ENCODE data around the gene SLC25A44.

Gene SLC25A44

GRCh38 chr1:156244126-156244525 is 50.2 kb downstream of the SLC25A44 start:
- no peak overlapping the region for H3K4me3 ChIP-seq (ENCODE audit: low read length)
- H3K9me2 ChIP-seq (replicated peaks; ENCODE audit: control insufficient read depth, low read length): no peaks in the 10 kb centered on the region
- peaks cover 11% of the 10 kb centered on the region for H3K27me3 ChIP-seq (ENCODE audit: control insufficient read depth, low read length)
- H3F3A ChIP-seq (ENCODE audit: control insufficient read depth, insufficient read depth): peaks cover 6% of the 10 kb centered on the region
- no peak overlapping the region for H3K27ac ChIP-seq (ENCODE audit: low read depth, low read length)
- H3K36me3 ChIP-seq (ENCODE audit: control insufficient read depth, low read length): peaks cover 9% of the 10 kb centered on the region
- no peaks in the 10 kb centered on the region for H3K79me2 ChIP-seq (ENCODE audit: control insufficient read depth, low read length)
- no peaks in the 10 kb centered on the region for H4K20me1 ChIP-seq (ENCODE audit: control insufficient read depth, insufficient read depth, low read depth, low read length)
- no peaks in the 10 kb centered on the region for H3K9me3 ChIP-seq (ENCODE audit: control insufficient read depth, insufficient read depth, low read length)
- peaks cover 27% of the 10 kb centered on the region for H3K4me1 ChIP-seq (ENCODE audit: control insufficient read depth, low read length)
- TF ChIP-seq CTCF (IDR thresholded peaks at IDR 0.05; ENCODE audit: low read depth, low read length, poor library complexity, severe bottlenecking) (no peak), EZH2phosphoT487 (IDR thresholded peaks at IDR 0.05; ENCODE audit: borderline replicate concordance, low read length) (no peak)
- no peak overlapping the region for H3K4me2 ChIP-seq (ENCODE audit: low read length)

- Histone ChIP-seq H3K4me1 (ENCODE audit: control insufficient read depth, low read length) (peaks cover 27% of the 10 kb centered on the region), H3K4me3 (ENCODE audit: low read length) (no peak overlapping the region), H3K4me2 (ENCODE audit: low read length) (peak overlapping the region; percentile 74), H3K9me2 (replicated peaks; ENCODE audit: control insufficient read depth, low read length) (no peaks in the 10 kb centered on the region), H3K27me3 (ENCODE audit: control insufficient read depth, low read length) (peaks cover 11% of the 10 kb centered on the region), H3K9me3 (ENCODE audit: control insufficient read depth, insufficient read depth, low read length) (no peaks in the 10 kb centered on the region), H3K79me2 (ENCODE audit: control insufficient read depth, low read length) (no peaks in the 10 kb centered on the region), H4K20me1 (ENCODE audit: control insufficient read depth, insufficient read depth, low read depth, low read length) (no peaks in the 10 kb centered on the region), H3K36me3 (ENCODE audit: control insufficient read depth, low read length) (peaks cover 8% of the 10 kb centered on the region), H3K27ac (ENCODE audit: low read depth, low read length) (no peak overlapping the region), H3F3A (ENCODE audit: control insufficient read depth, insufficient read depth) (peaks cover 6% of the 10 kb centered on the region)
- TF ChIP-seq EZH2phosphoT487 (IDR thresholded peaks at IDR 0.05; ENCODE audit: borderline replicate concordance, low read length): no peak
Measured at GRCh38 chr1:156244712-156245111, 50.8 kb downstream of the SLC25A44 start.

GRCh38 chr1:156245451-156246232 is 51.7 kb downstream of the SLC25A44 start:
- Histone ChIP-seq H3K9me2 (replicated peaks; ENCODE audit: control insufficient read depth, low read length) (no peaks in the 10 kb centered on the region), H3F3A (ENCODE audit: control insufficient read depth, insufficient read depth) (peaks cover 6% of the 10 kb centered on the region), H4K20me1 (ENCODE audit: control insufficient read depth, insufficient read depth, low read depth, low read length) (no peaks in the 10 kb centered on the region), H3K79me2 (ENCODE audit: control insufficient read depth, low read length) (no peaks in the 10 kb centered on the region), H3K9me3 (ENCODE audit: control insufficient read depth, insufficient read depth, low read length) (no peaks in the 10 kb centered on the region), H3K4me3 (ENCODE audit: low read length) (peak overlapping the region; percentile 64), H3K36me3 (ENCODE audit: control insufficient read depth, low read length) (peaks cover 14% of the 10 kb centered on the region), H3K27ac (ENCODE audit: low read depth, low read length) (no peak overlapping the region), H3K4me2 (ENCODE audit: low read length) (peak overlapping the region; percentile 74), H3K4me1 (ENCODE audit: control insufficient read depth, low read length) (peaks cover 27% of the 10 kb centered on the region), H3K27me3 (ENCODE audit: control insufficient read depth, low read length) (peaks cover 11% of the 10 kb centered on the region)
- TF ChIP-seq EZH2phosphoT487 (IDR thresholded peaks at IDR 0.05; ENCODE audit: borderline replicate concordance, low read length): no peak
- no peak for TF ChIP-seq CTCF (IDR thresholded peaks at IDR 0.05; ENCODE audit: low read depth, low read length, poor library complexity, severe bottlenecking)

GRCh38 chr1:156246241-156246780 is 52.4 kb downstream of the SLC25A44 start:
- peaks cover 6% of the 10 kb centered on the region for H3F3A ChIP-seq (ENCODE audit: control insufficient read depth, insufficient read depth)
- no peak for TF ChIP-seq CTCF (IDR thresholded peaks at IDR 0.05; ENCODE audit: low read depth, low read length, poor library complexity, severe bottlenecking)
- TF ChIP-seq EZH2phosphoT487 (IDR thresholded peaks at IDR 0.05; ENCODE audit: borderline replicate concordance, low read length): no peak
- peaks cover 23% of the 10 kb centered on the region for H3K4me1 ChIP-seq (ENCODE audit: control insufficient read depth, low read length)
- peaks cover 11% of the 10 kb centered on the region for H3K27me3 ChIP-seq (ENCODE audit: control insufficient read depth, low read length)
- peak overlapping the region; percentile 64 for H3K4me3 ChIP-seq (ENCODE audit: low read length)
- H3K9me2 ChIP-seq (replicated peaks; ENCODE audit: control insufficient read depth, low read length): no peaks in the 10 kb centered on the region
- H3K4me2 ChIP-seq (ENCODE audit: low read length): peak overlapping the region; percentile 74
- no peaks in the 10 kb centered on the region for H4K20me1 ChIP-seq (ENCODE audit: control insufficient read depth, insufficient read depth, low read depth, low read length)
- no peaks in the 10 kb centered on the region for H3K79me2 ChIP-seq (ENCODE audit: control insufficient read depth, low read length)
- H3K36me3 ChIP-seq (ENCODE audit: control insufficient read depth, low read length): peaks cover 21% of the 10 kb centered on the region
- no peak overlapping the region for H3K27ac ChIP-seq (ENCODE audit: low read depth, low read length)
- H3K9me3 ChIP-seq (ENCODE audit: control insufficient read depth, insufficient read depth, low read length): no peaks in the 10 kb centered on the region

All from DOHH2 (cell line).